Astrocyte (in vitro differentiated cells and primary cell): ENCODE measurements around the gene PPP2R5B. TPM values are rescaled to one million over a fixed set of nuclear protein-coding genes. Genes with fewer than 3 reads are reported as not detected.

Experiments used
- DNase-seq: peaks from one replicate; pipeline ENCODE4 v3.0.0-alpha.2; 2010; ENCODE audit warnings: low read depth
- FAIRE-seq: peaks from 2 replicates; lab custom pipeline; 2011; peaks lifted over from hg19 to GRCh38; lab: Jason Lieb, UNC
- H2AFZ ChIP-seq: 2 replicates; pipeline ENCODE4 v1.6.0; 2012; ENCODE audit warnings: low read depth, low read length, inconsistent platforms
- H3K27ac ChIP-seq: 2 replicates; pipeline ENCODE4 v1.5.1; 2011; ENCODE audit warnings: low read depth, low read length, inconsistent platforms
- H3K27me3 ChIP-seq: 2 replicates; pipeline ENCODE4 v1.6.0; 2011; ENCODE audit warnings: low read length, inconsistent platforms; ENCODE audit not compliant: insufficient read depth
- H3K36me3 ChIP-seq: 2 replicates; pipeline ENCODE4 v1.5.1; 2011; ENCODE audit warnings: low read length, inconsistent platforms; ENCODE audit not compliant: insufficient read depth
- H3K4me1 ChIP-seq: 2 replicates; pipeline ENCODE4 v1.5.1; 2011; ENCODE audit warnings: low read length, inconsistent platforms; ENCODE audit not compliant: insufficient read depth
- H3K4me2 ChIP-seq: 2 replicates; pipeline ENCODE4 v1.6.0; 2012; ENCODE audit warnings: low read length, inconsistent platforms
- H3K4me3 ChIP-seq: 2 replicates; pipeline ENCODE4 v1.5.1; 2011; ENCODE audit warnings: low read depth, mild to moderate bottlenecking, low read length, inconsistent platforms; ENCODE audit not compliant: insufficient read depth
- H3K79me2 ChIP-seq: 2 replicates; pipeline ENCODE4 v1.6.0; 2012; ENCODE audit warnings: mild to moderate bottlenecking, low read length, inconsistent platforms; ENCODE audit not compliant: insufficient read depth
- H3K9ac ChIP-seq: 2 replicates; pipeline ENCODE4 v1.6.0; 2012; ENCODE audit warnings: mild to moderate bottlenecking, low read length, inconsistent platforms
- H3K9me3 ChIP-seq: 2 replicates; pipeline ENCODE4 v1.5.1; 2012; ENCODE audit warnings: low read depth, mild to moderate bottlenecking, low read length, inconsistent platforms; ENCODE audit not compliant: insufficient read depth
- H4K20me1 ChIP-seq: 2 replicates; pipeline ENCODE4 v1.6.0; 2012; ENCODE audit warnings: low read length, inconsistent platforms; ENCODE audit not compliant: insufficient read depth
- H3K27ac Mint-ChIP-seq: one replicate; pipeline ENCODE4 v1.8.0; 2021; ENCODE audit warnings: mild to moderate bottlenecking, mixed read lengths; ENCODE audit not compliant: unreplicated experiment
- H3K27me3 Mint-ChIP-seq: one replicate; pipeline ENCODE4 v1.8.0; 2021; ENCODE audit warnings: low read depth, mixed read lengths; ENCODE audit not compliant: unreplicated experiment
- H3K36me3 Mint-ChIP-seq: one replicate; pipeline ENCODE4 v1.8.0; 2021; ENCODE audit warnings: low read depth, mixed read lengths; ENCODE audit not compliant: unreplicated experiment
- H3K4me1 Mint-ChIP-seq: one replicate; pipeline ENCODE4 v1.8.0; 2021; ENCODE audit warnings: low read depth, mixed read lengths; ENCODE audit not compliant: unreplicated experiment
- H3K4me3 Mint-ChIP-seq: one replicate; pipeline ENCODE4 v1.8.0; 2021; ENCODE audit warnings: mild to moderate bottlenecking, moderate library complexity, mixed read lengths; ENCODE audit not compliant: unreplicated experiment
- H3K9me3 Mint-ChIP-seq: one replicate; pipeline ENCODE4 v1.8.0; 2021; ENCODE audit warnings: mild to moderate bottlenecking, mixed read lengths; ENCODE audit not compliant: unreplicated experiment
- EZH2 ChIP-seq: IDR thresholded peaks from 2 replicates; pipeline ENCODE4 v1.6.1; 2012; ENCODE audit warnings: mild to moderate bottlenecking, low read length, inconsistent platforms; ENCODE audit not compliant: insufficient read depth
- total RNA-seq: library from RNA; stranded (reverse); gene quantifications from 2 replicates; pipeline ENCODE4 v1.2.1, GENCODE V29; 2021
- TF ChIP-seq, protein P1 (sequence below): IDR thresholded peaks from 2 replicates; pipeline ENCODE4 v1.5.1; 2011; ENCODE audit warnings: low read depth, mild to moderate bottlenecking, inconsistent platforms, low read length, moderate library complexity; ENCODE audit not compliant: insufficient read depth

Gene PPP2R5B
- total RNA-seq, 1 donor from 2014 or later, result 24.1 TPM

DNA sequence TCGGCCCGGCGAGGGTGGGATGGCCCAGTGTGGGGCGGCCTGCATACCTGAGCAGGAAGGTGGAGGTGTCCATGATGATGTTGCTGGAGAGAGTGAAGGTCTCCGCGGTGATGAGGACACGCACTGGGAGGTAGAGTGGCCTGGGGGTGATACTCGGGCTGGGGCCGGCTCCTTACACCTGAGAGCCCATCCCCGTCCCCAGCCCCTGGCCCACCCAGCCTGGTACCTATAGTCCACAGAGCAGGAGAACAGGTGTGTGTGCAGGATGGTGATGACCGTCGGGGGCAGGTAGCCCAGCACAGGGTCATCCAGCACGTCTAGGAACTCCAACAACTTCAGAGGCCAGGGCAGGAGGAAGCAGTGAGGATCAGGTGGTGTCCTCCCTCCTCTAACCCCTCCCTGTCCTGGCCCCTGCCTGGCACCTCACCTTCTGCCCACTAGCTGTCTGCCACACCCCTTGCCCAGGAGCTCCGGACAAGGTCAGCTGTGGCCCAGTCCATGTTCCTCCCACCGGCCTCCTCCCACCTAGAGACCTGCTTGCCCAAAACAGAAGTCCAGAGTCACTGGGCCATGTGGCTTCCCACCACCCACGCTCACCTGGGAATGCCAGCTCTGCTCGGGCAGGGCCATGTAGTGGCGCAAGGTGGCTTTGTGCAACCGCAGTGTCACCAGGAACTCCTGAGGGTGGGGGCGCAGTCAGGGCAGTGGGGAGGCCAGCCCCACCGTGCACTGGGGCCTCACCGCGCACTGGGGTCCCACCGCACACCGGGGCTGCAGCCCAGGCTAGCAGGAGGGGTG is 18.8 kb upstream of the PPP2R5B start:
- Histone ChIP-seq H4K20me1 (no peaks in the 10 kb centered on the region), H3K4me3 (no peak overlapping the region), H3K9me3 (no peaks in the 10 kb centered on the region), H3K27ac (no peak overlapping the region), H2AFZ (no peak overlapping the region), H3K27me3 (no peaks in the 10 kb centered on the region), H3K4me1 (no peaks in the 10 kb centered on the region), H3K9ac (no peak overlapping the region), H3K4me2 (no peak overlapping the region), H3K36me3 (no peaks in the 10 kb centered on the region), H3K79me2 (no peaks in the 10 kb centered on the region)
- Mint-ChIP-seq H3K4me1 (no peaks in the 10 kb centered on the region), H3K36me3 (peaks cover 12% of the 10 kb centered on the region), H3K4me3 (no peak overlapping the region), H3K27ac (no peak overlapping the region), H3K27me3 (no peaks in the 10 kb centered on the region), H3K9me3 (no peaks in the 10 kb centered on the region)
- no peak for TF ChIP-seq EZH2
- TF ChIP-seq, protein P1, sequence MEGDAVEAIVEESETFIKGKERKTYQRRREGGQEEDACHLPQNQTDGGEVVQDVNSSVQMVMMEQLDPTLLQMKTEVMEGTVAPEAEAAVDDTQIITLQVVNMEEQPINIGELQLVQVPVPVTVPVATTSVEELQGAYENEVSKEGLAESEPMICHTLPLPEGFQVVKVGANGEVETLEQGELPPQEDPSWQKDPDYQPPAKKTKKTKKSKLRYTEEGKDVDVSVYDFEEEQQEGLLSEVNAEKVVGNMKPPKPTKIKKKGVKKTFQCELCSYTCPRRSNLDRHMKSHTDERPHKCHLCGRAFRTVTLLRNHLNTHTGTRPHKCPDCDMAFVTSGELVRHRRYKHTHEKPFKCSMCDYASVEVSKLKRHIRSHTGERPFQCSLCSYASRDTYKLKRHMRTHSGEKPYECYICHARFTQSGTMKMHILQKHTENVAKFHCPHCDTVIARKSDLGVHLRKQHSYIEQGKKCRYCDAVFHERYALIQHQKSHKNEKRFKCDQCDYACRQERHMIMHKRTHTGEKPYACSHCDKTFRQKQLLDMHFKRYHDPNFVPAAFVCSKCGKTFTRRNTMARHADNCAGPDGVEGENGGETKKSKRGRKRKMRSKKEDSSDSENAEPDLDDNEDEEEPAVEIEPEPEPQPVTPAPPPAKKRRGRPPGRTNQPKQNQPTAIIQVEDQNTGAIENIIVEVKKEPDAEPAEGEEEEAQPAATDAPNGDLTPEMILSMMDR, result no peak
- FAIRE-seq, result no peak
- no peak for DNase-seq

DNA sequence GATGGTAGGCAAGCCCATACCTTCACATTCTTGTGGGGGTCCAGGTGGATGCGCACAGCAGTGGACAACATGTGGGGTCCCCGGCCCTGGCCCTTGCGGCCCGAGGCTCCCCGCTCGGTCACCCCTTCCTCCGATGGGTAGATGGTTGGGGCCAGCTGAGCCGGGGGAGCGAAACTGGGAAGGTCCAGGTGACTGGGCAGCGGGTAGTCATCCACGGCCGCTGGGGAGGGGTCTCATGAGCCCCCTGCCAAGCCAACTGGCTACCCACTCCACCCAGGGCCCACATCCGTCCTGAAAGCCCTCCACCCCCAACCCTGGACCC is 18.2 kb upstream of the PPP2R5B start:
- H3K4me2 ChIP-seq, result no peak overlapping the region
- Mint-ChIP-seq H3K27me3 (no peaks in the 10 kb centered on the region), H3K36me3 (peaks cover 12% of the 10 kb centered on the region), H3K4me3 (no peak overlapping the region), H3K27ac (no peak overlapping the region), H3K4me1 (no peaks in the 10 kb centered on the region), H3K9me3 (no peaks in the 10 kb centered on the region)
- H4K20me1 ChIP-seq, result no peaks in the 10 kb centered on the region
- H2AFZ ChIP-seq, result no peak overlapping the region
- no peak overlapping the region for H3K4me3 ChIP-seq
- no peak overlapping the region for H3K27ac ChIP-seq
- H3K36me3 ChIP-seq, result no peaks in the 10 kb centered on the region
- no peaks in the 10 kb centered on the region for H3K27me3 ChIP-seq
- DNase-seq (no peak), FAIRE-seq (no peak)
- H3K4me1 ChIP-seq, result no peaks in the 10 kb centered on the region
- TF ChIP-seq EZH2, result no peak
- TF ChIP-seq, protein P1, result no peak
- no peak overlapping the region for H3K9ac ChIP-seq
- no peaks in the 10 kb centered on the region for H3K9me3 ChIP-seq
- H3K79me2 ChIP-seq, result no peaks in the 10 kb centered on the region

DNA sequence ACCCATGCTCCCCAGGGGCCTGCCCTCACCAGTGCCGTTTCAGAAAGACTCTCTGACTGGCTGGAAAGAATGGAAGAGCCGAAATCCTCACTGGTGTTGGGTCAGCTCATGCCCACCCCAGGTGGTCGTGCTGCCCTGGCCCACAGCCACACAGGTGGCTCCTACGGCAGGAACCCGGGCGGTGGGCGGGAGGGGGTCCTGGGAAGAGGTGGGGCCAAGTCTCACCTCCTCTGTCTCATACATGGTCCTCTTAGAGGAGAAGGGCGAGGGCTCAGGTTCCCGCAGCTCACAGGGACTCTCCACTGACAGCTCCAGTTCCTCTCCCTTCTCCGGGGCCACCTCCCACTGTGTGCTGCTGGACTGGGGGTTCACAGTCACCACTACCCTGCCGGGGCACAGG is 15.7 kb upstream of the PPP2R5B start:
- Histone ChIP-seq H4K20me1 (no peaks in the 10 kb centered on the region), H3K9me3 (no peaks in the 10 kb centered on the region), H3K79me2 (no peaks in the 10 kb centered on the region), H3K27me3 (no peaks in the 10 kb centered on the region), H3K4me3 (no peak overlapping the region), H3K9ac (no peak overlapping the region), H3K27ac (no peak overlapping the region), H2AFZ (no peak overlapping the region), H3K4me2 (no peak overlapping the region), H3K4me1 (no peaks in the 10 kb centered on the region), H3K36me3 (peaks cover 2% of the 10 kb centered on the region)
- no peaks in the 10 kb centered on the region for H3K9me3 Mint-ChIP-seq
- no peak overlapping the region for H3K4me3 Mint-ChIP-seq
- no peaks in the 10 kb centered on the region for H3K4me1 Mint-ChIP-seq
- H3K27ac Mint-ChIP-seq, result no peak overlapping the region
- no peaks in the 10 kb centered on the region for H3K27me3 Mint-ChIP-seq
- DNase-seq (no peak), FAIRE-seq (no peak)
- peaks cover 18% of the 10 kb centered on the region for H3K36me3 Mint-ChIP-seq
- no peak for TF ChIP-seq EZH2
- TF ChIP-seq, protein P1, result no peak
